GM12865 (cell line): ENCODE results near the gene GDI2.

Source experiments
- DNase-seq: peaks from one replicate; pipeline ENCODE4 v3.0.0; 2010; ENCODE audit warnings: low read depth
- H3K4me3 ChIP-seq: 2 replicates; pipeline ENCODE4 v1.5.1; 2011; ENCODE audit warnings: mild to moderate bottlenecking, low read depth, low read length, control low read depth
- CTCF ChIP-seq: IDR thresholded peaks from 2 replicates; pipeline ENCODE4 v1.5.1; 2011; ENCODE audit warnings: low read length, control low read depth, low read depth, inconsistent platforms; ENCODE audit not compliant: insufficient read depth; ENCODE audit errors: missing control alignments

GDI2 gene

GRCh38 chr10:5761220-5761619, 52.0 kb downstream of the GDI2 start:
- H3K4me3 ChIP-seq, result no peak overlapping the region
- no peak for DNase-seq
- no peak for TF ChIP-seq CTCF

- no peak for DNase-seq
- H3K4me3 ChIP-seq, result no peak overlapping the region
- no peak for TF ChIP-seq CTCF
These were observed 52.7 kb downstream of the GDI2 start for GRCh38 chr10:5760515-5760914.

GRCh38 chr10:5758927-5759326, 54.3 kb downstream of the GDI2 start:
- no peak for TF ChIP-seq CTCF
- no peak overlapping the region for H3K4me3 ChIP-seq
- no peak for DNase-seq

- DNase-seq, result no peak
- no peak for TF ChIP-seq CTCF
- H3K4me3 ChIP-seq, result no peak overlapping the region
These were observed 55.3 kb downstream of the GDI2 start for GRCh38 chr10:5757766-5758517.

GRCh38 chr10:5752301-5752871, 60.8 kb downstream of the GDI2 start:
- H3K4me3 ChIP-seq, result no peak overlapping the region
- no peak for DNase-seq
- TF ChIP-seq CTCF, result no peak

GRCh38 chr10:5751601-5752253, 61.5 kb downstream of the GDI2 start:
- TF ChIP-seq CTCF, result no peak
- H3K4me3 ChIP-seq, result no peak overlapping the region
- DNase-seq, result no peak

GRCh38 chr10:5748394-5748803, 64.8 kb downstream of the GDI2 start:
- no peak for DNase-seq
- H3K4me3 ChIP-seq, result no peak overlapping the region
- no peak for TF ChIP-seq CTCF
